K562 (cell line): ENCODE data around the gene AFF3. TPM values are rescaled to one million over a fixed set of nuclear protein-coding genes. Genes with fewer than 3 reads are reported as not detected.

ENCODE experiments used
- ATAC-seq: fragments of 200-7000 bp; cut with Tn5 transposase; 3 replicates; pipeline ENCODE4 v1.9.1; 2020; ENCODE audit warnings: moderate library complexity
- BruUV-seq: library from RNA; stranded (reverse); fragments of 400-500 nt; replicated peaks from 2 replicates; lab custom pipeline; 2021; lab: Mats Ljungman, UMichigan
- CTCF ChIA-PET: fragments of 300-600 bp; formaldehyde crosslinking; extraction: SDS; loops from one replicate; lab custom pipeline; 2021; ENCODE audit warnings: low intra/inter-chr PET ratio; lab: Yijun Ruan, JAX
- POLR2A ChIA-PET: fragments of 300-600, 350-650 bp; sonication (Branson Sonifier 250); formaldehyde crosslinking; extraction: SDS; loops from one replicate; lab custom pipeline; 2021; ENCODE audit warnings: antibody characterized with exemption, inconsistent platforms; lab: Yijun Ruan, JAX
- DNase-seq, 4 experiments: peaks; one replicate each; pipeline versions ENCODE4 v3.0.0 to v3.0.0-alpha.2; 2011 to 2018; ENCODE audit warnings: low spot score in 3 of 4, mixed read lengths in 3 of 4; ENCODE audit errors: extremely low read depth in 1 of 4
- FAIRE-seq: peaks from 2 replicates; lab custom pipeline; 2011; peaks lifted over from hg19 to GRCh38; lab: Jason Lieb, UNC
- H2AFZ ChIP-seq: 2 replicates; pipeline ENCODE4 v1.6.0; 2011; ENCODE audit warnings: low read depth, low read length, control low read depth, inconsistent platforms
- H3K27ac ChIP-seq: fragments of 200-600 bp; 3 replicates; pipeline ENCODE4 v1.8.0; 2011; ENCODE audit warnings: low read depth, mild to moderate bottlenecking, control low read depth, inconsistent platforms, low read length, moderate library complexity, mixed read lengths; ENCODE audit errors: extremely low read depth
- H3K27me3 ChIP-seq, 2 experiments: fragments of 300-600 bp in 1 of 2; 2 replicates in 1 of 2; 3 replicates in 1 of 2; pipeline versions ENCODE4 v1.6.0 to v1.8.0; 2011; ENCODE audit warnings: inconsistent platforms in 2 of 2, low read length in 2 of 2, mild to moderate bottlenecking in 1 of 2, mixed read lengths in 1 of 2, moderate library complexity in 1 of 2; ENCODE audit not compliant: control insufficient read depth in 2 of 2, insufficient read depth in 2 of 2
- H3K36me3 ChIP-seq: fragments of 300-600 bp; 3 replicates; pipeline ENCODE4 v1.8.0; 2011; ENCODE audit warnings: mild to moderate bottlenecking, low read length, inconsistent platforms; ENCODE audit not compliant: control insufficient read depth, insufficient read depth
- H3K4me1 ChIP-seq, 2 experiments: fragments of 200-600 bp in 1 of 2; replicated peaks in 1 of 2; 2 replicates in 1 of 2; 3 replicates in 1 of 2; pipeline versions ENCODE4 v1.5.1 to v1.8.0; 2011; ENCODE audit warnings: inconsistent platforms in 2 of 2, low read length in 2 of 2, mild to moderate bottlenecking in 1 of 2, mixed read lengths in 1 of 2, moderate library complexity in 1 of 2; ENCODE audit not compliant: control insufficient read depth in 2 of 2, insufficient read depth in 2 of 2
- H3K4me2 ChIP-seq: 2 replicates; pipeline ENCODE4 v1.6.1; 2011; ENCODE audit warnings: low read length, control low read depth, inconsistent platforms, mixed read lengths; ENCODE audit not compliant: insufficient read depth
- H3K4me3 ChIP-seq: fragments of 200-600 bp; sonication (generic), shearing (Covaris generic); 2 replicates; pipeline ENCODE4 v1.5.1; 2016; ENCODE audit warnings: control low read depth, inconsistent platforms
- H3K79me2 ChIP-seq: fragments of 200-600 bp; 3 replicates; pipeline ENCODE4 v1.8.0; 2011; ENCODE audit warnings: low read length, inconsistent platforms; ENCODE audit not compliant: control insufficient read depth, insufficient read depth
- H3K9ac ChIP-seq, 2 experiments: 2 replicates each; pipeline versions ENCODE4 v1.6.0 to v1.6.1; 2011; ENCODE audit warnings: low read depth in 2 of 2, low read length in 2 of 2, control low read depth in 1 of 2, inconsistent platforms in 1 of 2, mild to moderate bottlenecking in 1 of 2, mixed read lengths in 1 of 2; ENCODE audit not compliant: insufficient read depth in 1 of 2
- H3K9me1 ChIP-seq: one replicate; pipeline ENCODE4 v1.6.0; 2011; ENCODE audit warnings: inconsistent platforms, mild to moderate bottlenecking, low read length, moderate library complexity; ENCODE audit not compliant: control insufficient read depth, insufficient read depth
- H3K9me3 ChIP-seq: replicated peaks from 2 replicates; pipeline ENCODE4 v1.5.1; 2011; ENCODE audit warnings: low read depth, low read length, inconsistent platforms; ENCODE audit not compliant: control insufficient read depth, insufficient read depth
- H4K20me1 ChIP-seq: replicated peaks from 2 replicates; pipeline ENCODE4 v1.6.1; 2011; ENCODE audit warnings: low read length, inconsistent platforms, mixed read lengths; ENCODE audit not compliant: control insufficient read depth, insufficient read depth
- CHD4 ChIP-seq: fragments of 200-600 bp; sonication (generic); IDR thresholded peaks from 3 replicates; pipeline ENCODE4 v1.6.1; 2012; ENCODE audit warnings: low read depth, mild to moderate bottlenecking, mixed read lengths, low read length, inconsistent platforms; ENCODE audit not compliant: insufficient read depth, insufficient replicate concordance, poor library complexity, severe bottlenecking
- SRSF7 ChIP-seq: fragments of 200-400 bp; formaldehyde crosslinking; optimal IDR thresholded peaks from 2 replicates; pipeline ENCODE3; 2017; ENCODE audit warnings: mild to moderate bottlenecking, low read depth, low read length
- WGBS: fragments of 100-300 bp; shearing (Covaris generic); methylation state at CpG from one replicate; pipeline ENCODE4 v1.1.6; 2016; ENCODE audit warnings: low coverage, mixed read lengths; ENCODE audit not compliant: insufficient coverage; ENCODE audit errors: missing lambda C conversion rate; 5-methylcytosine and 5-hydroxymethylcytosine counted together
- in situ Hi-C: fragments of 300-500 bp; cut with MboI; formaldehyde crosslinking; loops from 4 replicates; pipeline ENCODE4 v1.15.0; 2018; ENCODE audit warnings: inconsistent platforms, mixed read lengths
- intact Hi-C: fragments of 100-400 bp; cut with micrococcal nuclease; formaldehyde crosslinking; loops from 2 replicates; pipeline ENCODE4 v1.14.2; 2022
- polyA plus RNA-seq, 8 experiments: library from polyadenylated mRNA; depleted of rRNA in 4 of 8; stranded (reverse) in 5 of 8; unstranded in 3 of 8; fragments of >200 nt; fragmentation: Nextera tagmentation in 2 of 8; fragmentation: Illumina TruSeq in 1 of 8; extraction: Ambion mirVana in 2 of 8; extraction: Trizol in 1 of 8; gene quantifications; 2 replicates each; pipeline versions ENCODE4 v1.2.1 to v1.2.3, GENCODE V29; 2011 to 2014; ENCODE audit warnings: inconsistent platforms in 1 of 8, missing spikeins in 1 of 8
- total RNA-seq, 7 experiments: library from RNA; depleted of rRNA in 6 of 7; stranded (reverse); fragments of >200 nt in 6 of 7; fragmentation: Illumina TruSeq in 2 of 7; extraction: Trizol in 2 of 7; gene quantifications; 2 replicates each; pipeline versions ENCODE4 v1.2.1 to v1.2.3, GENCODE V29; 2011 to 2021; ENCODE audit warnings: low replicate concordance in 1 of 7
- TF ChIP-seq, protein P1 (sequence below), 2 experiments: fragments of 450-650 bp; IDR thresholded peaks; 2 replicates each; pipeline ENCODE4 v1.6.1; 2016

Gene AFF3
- total and polyA plus RNA-seq, 9 of the 15 experiments (the other 6 are each of a cell fraction or from before 2014, with no cell fraction given): 0.02 to 0.11 TPM; not detected in 7

DNA sequence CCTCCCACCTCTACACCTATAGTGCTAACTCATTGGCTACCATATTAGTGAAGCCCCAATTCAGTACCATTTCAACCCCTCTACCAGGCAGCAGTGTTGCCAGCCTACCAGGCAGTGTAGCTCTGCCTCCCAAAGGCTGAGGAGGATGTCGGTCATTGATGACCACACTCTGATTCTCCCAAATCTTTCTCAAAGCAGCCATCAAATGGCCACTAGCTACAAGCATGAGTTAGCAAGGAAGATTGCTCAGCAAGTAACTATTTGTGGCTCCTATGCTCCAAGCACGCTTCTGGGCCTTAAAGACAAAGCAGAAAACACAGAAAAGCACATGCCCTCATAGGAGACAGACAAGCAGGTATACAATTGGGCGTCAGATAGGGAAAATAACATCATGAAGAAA lies 42.7 kb upstream of the AFF3 start:
- no peak overlapping the region for H3K4me3 ChIP-seq
- no peak overlapping the region for H3K9ac ChIP-seq
- WGBS: 0% methylated on average over 3 of the region's 3 CpGs
- H3K36me3 ChIP-seq: no peaks in the 10 kb centered on the region
- no peak overlapping the region for H3K27ac ChIP-seq
- H2AFZ ChIP-seq: no peak overlapping the region
- no peaks in the 10 kb centered on the region for H3K9me3 ChIP-seq
- no peak for ATAC-seq
- H3K4me1 ChIP-seq: no peaks in the 10 kb centered on the region
- ChIA-PET POLR2A (interaction anchor here (0.7 kb wide), 1 partner anchor 8 kb away, joined by 3 read pairs; no protein-coding TSS in a partner anchor), CTCF (no interaction called here)
- H3K4me2 ChIP-seq: no peak overlapping the region
- no peaks in the 10 kb centered on the region for H3K9me1 ChIP-seq
- no peak for FAIRE-seq
- DNase-seq: no peak
- H4K20me1 ChIP-seq: no peaks in the 10 kb centered on the region
- intact Hi-C loops (no loop called here), in situ Hi-C loops (no loop called here)
- H3K27me3 ChIP-seq: peaks cover 24 to 30% of the 10 kb centered on the region in 2 experiments; a peak in 4 of 5 replicates
- H3K79me2 ChIP-seq: no peaks in the 10 kb centered on the region
- no TSS peak for BruUV-seq
- TF ChIP-seq, protein P1, sequence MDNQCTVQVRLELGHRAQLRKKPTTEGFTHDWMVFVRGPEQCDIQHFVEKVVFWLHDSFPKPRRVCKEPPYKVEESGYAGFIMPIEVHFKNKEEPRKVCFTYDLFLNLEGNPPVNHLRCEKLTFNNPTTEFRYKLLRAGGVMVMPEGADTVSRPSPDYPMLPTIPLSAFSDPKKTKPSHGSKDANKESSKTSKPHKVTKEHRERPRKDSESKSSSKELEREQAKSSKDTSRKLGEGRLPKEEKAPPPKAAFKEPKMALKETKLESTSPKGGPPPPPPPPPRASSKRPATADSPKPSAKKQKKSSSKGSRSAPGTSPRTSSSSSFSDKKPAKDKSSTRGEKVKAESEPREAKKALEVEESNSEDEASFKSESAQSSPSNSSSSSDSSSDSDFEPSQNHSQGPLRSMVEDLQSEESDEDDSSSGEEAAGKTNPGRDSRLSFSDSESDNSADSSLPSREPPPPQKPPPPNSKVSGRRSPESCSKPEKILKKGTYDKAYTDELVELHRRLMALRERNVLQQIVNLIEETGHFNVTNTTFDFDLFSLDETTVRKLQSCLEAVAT (IDR thresholded peaks at IDR 0.05): no peak
- TF ChIP-seq SRSF7: no peak

DNA sequence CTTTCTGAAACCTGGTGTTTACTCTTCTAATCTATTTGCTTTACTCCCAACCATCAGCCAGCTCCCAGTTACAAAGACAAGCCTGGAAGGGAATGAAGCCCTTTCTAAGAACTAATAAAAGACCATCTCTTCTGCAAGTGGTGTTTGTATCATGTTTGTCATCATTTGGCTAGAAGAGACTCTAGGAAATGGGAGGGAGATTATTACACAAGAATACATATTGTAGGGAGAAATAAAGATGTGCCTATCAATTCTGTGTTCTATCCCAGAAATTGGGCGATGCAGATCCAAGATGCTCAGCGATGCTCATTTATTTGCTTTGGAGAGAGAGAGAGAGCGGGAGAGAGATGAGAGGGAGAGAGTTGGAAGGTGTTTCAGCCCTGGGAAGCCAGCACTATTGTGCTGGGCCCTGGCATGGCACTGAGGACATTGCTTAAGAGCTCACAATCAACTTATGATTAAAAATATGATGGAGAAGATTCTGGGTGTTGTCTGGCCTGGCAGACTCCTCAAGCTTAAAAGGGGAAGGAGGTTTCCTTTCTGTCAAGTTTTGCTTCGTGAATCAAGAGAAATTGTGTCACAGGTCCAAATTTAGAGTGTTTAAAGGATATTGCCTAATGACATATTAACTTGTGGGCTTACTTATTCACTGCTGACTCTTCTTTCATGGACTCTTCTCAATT lies 41.8 kb upstream of the AFF3 start:
- Histone ChIP-seq H3K27me3 (peaks cover 21 to 30% of the 10 kb centered on the region in 2 experiments; a peak in 4 of 5 replicates), H3K9me3 (no peaks in the 10 kb centered on the region), H3K4me3 (no peak overlapping the region), H3K36me3 (no peaks in the 10 kb centered on the region), H3K9me1 (no peaks in the 10 kb centered on the region), H2AFZ (no peak overlapping the region), H3K9ac (no peak overlapping the region), H4K20me1 (no peaks in the 10 kb centered on the region), H3K79me2 (no peaks in the 10 kb centered on the region), H3K4me2 (no peak overlapping the region), H3K4me1 (no peaks in the 10 kb centered on the region), H3K27ac (no peak overlapping the region)
- in situ Hi-C loops (no loop called here), intact Hi-C loops (no loop called here)
- FAIRE-seq (no peak), ATAC-seq (no peak), DNase-seq (no peak)
- POLR2A ChIA-PET: interaction anchor here (0.7 kb wide), 1 partner anchor 9 kb away, joined by 3 read pairs; no protein-coding TSS in a partner anchor
- TF ChIP-seq CHD4: no peak
- CTCF ChIA-PET: no interaction called here
- BruUV-seq: no TSS peak
- WGBS: 0% methylated on average over 4 of the region's 4 CpGs
